K562 (cell line): ENCODE data around the gene SCGB1D4. TPM values are rescaled to one million over a fixed set of nuclear protein-coding genes. Genes with fewer than 3 reads are reported as not detected.

Source experiments
- ATAC-seq: fragments of 200-7000 bp; cut with Tn5 transposase; 3 replicates; pipeline ENCODE4 v1.9.1; 2020; ENCODE audit warnings: moderate library complexity
- BruUV-seq: library from RNA; stranded (reverse); fragments of 400-500 nt; replicated peaks from 2 replicates; lab custom pipeline; 2021; lab: Mats Ljungman, UMichigan
- CTCF ChIA-PET: fragments of 300-600 bp; formaldehyde crosslinking; extraction: SDS; loops from one replicate; lab custom pipeline; 2021; ENCODE audit warnings: low intra/inter-chr PET ratio; lab: Yijun Ruan, JAX
- POLR2A ChIA-PET: fragments of 300-600, 350-650 bp; sonication (Branson Sonifier 250); formaldehyde crosslinking; extraction: SDS; loops from one replicate; lab custom pipeline; 2021; ENCODE audit warnings: antibody characterized with exemption, inconsistent platforms; lab: Yijun Ruan, JAX
- DNase-seq, 4 experiments: peaks; one replicate each; pipeline versions ENCODE4 v3.0.0 to v3.0.0-alpha.2; 2011 to 2018; ENCODE audit warnings: low spot score in 3 of 4, mixed read lengths in 3 of 4; ENCODE audit errors: extremely low read depth in 1 of 4
- FAIRE-seq: peaks from 2 replicates; lab custom pipeline; 2011; peaks lifted over from hg19 to GRCh38; lab: Jason Lieb, UNC
- H2AFZ ChIP-seq: 2 replicates; pipeline ENCODE4 v1.6.0; 2011; ENCODE audit warnings: low read depth, low read length, control low read depth, inconsistent platforms
- H3K27ac ChIP-seq: fragments of 200-600 bp; 3 replicates; pipeline ENCODE4 v1.8.0; 2011; ENCODE audit warnings: low read depth, mild to moderate bottlenecking, control low read depth, inconsistent platforms, low read length, moderate library complexity, mixed read lengths; ENCODE audit errors: extremely low read depth
- H3K27me3 ChIP-seq, 2 experiments: fragments of 300-600 bp in 1 of 2; 2 replicates in 1 of 2; 3 replicates in 1 of 2; pipeline versions ENCODE4 v1.6.0 to v1.8.0; 2011; ENCODE audit warnings: inconsistent platforms in 2 of 2, low read length in 2 of 2, mild to moderate bottlenecking in 1 of 2, mixed read lengths in 1 of 2, moderate library complexity in 1 of 2; ENCODE audit not compliant: control insufficient read depth in 2 of 2, insufficient read depth in 2 of 2
- H3K36me3 ChIP-seq: fragments of 300-600 bp; 3 replicates; pipeline ENCODE4 v1.8.0; 2011; ENCODE audit warnings: mild to moderate bottlenecking, low read length, inconsistent platforms; ENCODE audit not compliant: control insufficient read depth, insufficient read depth
- H3K4me1 ChIP-seq, 2 experiments: fragments of 200-600 bp in 1 of 2; replicated peaks in 1 of 2; 2 replicates in 1 of 2; 3 replicates in 1 of 2; pipeline versions ENCODE4 v1.5.1 to v1.8.0; 2011; ENCODE audit warnings: inconsistent platforms in 2 of 2, low read length in 2 of 2, mild to moderate bottlenecking in 1 of 2, mixed read lengths in 1 of 2, moderate library complexity in 1 of 2; ENCODE audit not compliant: control insufficient read depth in 2 of 2, insufficient read depth in 2 of 2
- H3K4me2 ChIP-seq: 2 replicates; pipeline ENCODE4 v1.6.1; 2011; ENCODE audit warnings: low read length, control low read depth, inconsistent platforms, mixed read lengths; ENCODE audit not compliant: insufficient read depth
- H3K4me3 ChIP-seq: fragments of 200-600 bp; sonication (generic), shearing (Covaris generic); 2 replicates; pipeline ENCODE4 v1.5.1; 2016; ENCODE audit warnings: control low read depth, inconsistent platforms
- H3K79me2 ChIP-seq: fragments of 200-600 bp; 3 replicates; pipeline ENCODE4 v1.8.0; 2011; ENCODE audit warnings: low read length, inconsistent platforms; ENCODE audit not compliant: control insufficient read depth, insufficient read depth
- H3K9ac ChIP-seq, 2 experiments: 2 replicates each; pipeline versions ENCODE4 v1.6.0 to v1.6.1; 2011; ENCODE audit warnings: low read depth in 2 of 2, low read length in 2 of 2, control low read depth in 1 of 2, inconsistent platforms in 1 of 2, mild to moderate bottlenecking in 1 of 2, mixed read lengths in 1 of 2; ENCODE audit not compliant: insufficient read depth in 1 of 2
- H3K9me1 ChIP-seq: one replicate; pipeline ENCODE4 v1.6.0; 2011; ENCODE audit warnings: inconsistent platforms, mild to moderate bottlenecking, low read length, moderate library complexity; ENCODE audit not compliant: control insufficient read depth, insufficient read depth
- H3K9me3 ChIP-seq: replicated peaks from 2 replicates; pipeline ENCODE4 v1.5.1; 2011; ENCODE audit warnings: low read depth, low read length, inconsistent platforms; ENCODE audit not compliant: control insufficient read depth, insufficient read depth
- H4K20me1 ChIP-seq: replicated peaks from 2 replicates; pipeline ENCODE4 v1.6.1; 2011; ENCODE audit warnings: low read length, inconsistent platforms, mixed read lengths; ENCODE audit not compliant: control insufficient read depth, insufficient read depth
- CEBPB ChIP-seq: fragments of 450-650 bp; IDR thresholded peaks from 2 replicates; pipeline ENCODE4 v1.6.1; 2016; ENCODE audit warnings: missing genetic modification characterization, missing compliant biosample characterization
- SNAPC5 ChIP-seq: fragments of 250-450 bp; sonication (Bioruptor Pico); IDR thresholded peaks from 2 replicates; pipeline ENCODE4 v1.8.0; 2021; ENCODE audit warnings: moderate library complexity, mild to moderate bottlenecking, inconsistent platforms
- TCF7 ChIP-seq: sonication (generic); IDR thresholded peaks from 2 replicates; pipeline ENCODE4 v1.6.1; 2016; ENCODE audit warnings: antibody characterized with exemption, borderline replicate concordance
- ZNF445 ChIP-seq: fragments of 250-450 bp; sonication (Bioruptor Pico); IDR thresholded peaks from 2 replicates; pipeline ENCODE4 v1.4.0; 2020; ENCODE audit warnings: low read depth, mild to moderate bottlenecking, moderate library complexity
- WGBS: fragments of 100-300 bp; shearing (Covaris generic); methylation state at CpG from one replicate; pipeline ENCODE4 v1.1.6; 2016; ENCODE audit warnings: low coverage, mixed read lengths; ENCODE audit not compliant: insufficient coverage; ENCODE audit errors: missing lambda C conversion rate; 5-methylcytosine and 5-hydroxymethylcytosine counted together
- in situ Hi-C: fragments of 300-500 bp; cut with MboI; formaldehyde crosslinking; loops from 4 replicates; pipeline ENCODE4 v1.15.0; 2018; ENCODE audit warnings: inconsistent platforms, mixed read lengths
- intact Hi-C: fragments of 100-400 bp; cut with micrococcal nuclease; formaldehyde crosslinking; loops from 2 replicates; pipeline ENCODE4 v1.14.2; 2022
- polyA plus RNA-seq, 8 experiments: library from polyadenylated mRNA; depleted of rRNA in 4 of 8; stranded (reverse) in 5 of 8; unstranded in 3 of 8; fragments of >200 nt; fragmentation: Nextera tagmentation in 2 of 8; fragmentation: Illumina TruSeq in 1 of 8; extraction: Ambion mirVana in 2 of 8; extraction: Trizol in 1 of 8; gene quantifications; 2 replicates each; pipeline versions ENCODE4 v1.2.1 to v1.2.3, GENCODE V29; 2011 to 2014; ENCODE audit warnings: inconsistent platforms in 1 of 8, missing spikeins in 1 of 8
- total RNA-seq, 7 experiments: library from RNA; depleted of rRNA in 6 of 7; stranded (reverse); fragments of >200 nt in 6 of 7; fragmentation: Illumina TruSeq in 2 of 7; extraction: Trizol in 2 of 7; gene quantifications; 2 replicates each; pipeline versions ENCODE4 v1.2.1 to v1.2.3, GENCODE V29; 2011 to 2021; ENCODE audit warnings: low replicate concordance in 1 of 7
- TF ChIP-seq, protein P1 (sequence below): fragments of 250-450 bp; sonication (Bioruptor Pico); IDR thresholded peaks from 2 replicates; pipeline ENCODE4 v1.4.0; 2020; ENCODE audit warnings: mild to moderate bottlenecking, moderate library complexity

The SCGB1D4 gene
- total and polyA plus RNA-seq, 9 of the 15 experiments (the other 6 are each of a cell fraction or from before 2014, with no cell fraction given): not detected

- H3K9me3 ChIP-seq: no peaks in the 10 kb centered on the region
- POLR2A ChIA-PET: interaction anchor here (1.0 kb wide), 1 partner anchor 10 kb away, joined by 3 read pairs; no protein-coding TSS in a partner anchor
- BruUV-seq: no TSS peak
Measured at GRCh38 chr11:62273284-62273683, 25.6 kb downstream of the SCGB1D4 start.

More at GRCh38 chr11:62273284-62273683, 25.6 kb downstream of the SCGB1D4 start:
- no peaks in the 10 kb centered on the region for H3K79me2 ChIP-seq
- H3K4me2 ChIP-seq: no peak overlapping the region
- FAIRE-seq (no peak), ATAC-seq (peak; percentile 50; the same call in 1 of the 3 replicates)
- H3K9me1 ChIP-seq: no peaks in the 10 kb centered on the region
- H4K20me1 ChIP-seq: no peaks in the 10 kb centered on the region
- CTCF ChIA-PET: no interaction called here
- 0 out of 5 replicates have a peak, but pooled peaks cover 0 to 5% of the 10 kb centered on the region in 2 experiments for H3K4me1 ChIP-seq
- WGBS: 14% methylated on average over 5 of the region's 5 CpGs
- intact Hi-C loops: no loop called here
- no peaks in the 10 kb centered on the region for H3K36me3 ChIP-seq
- H2AFZ ChIP-seq: no peak overlapping the region
- no peak overlapping the region for H3K27ac ChIP-seq
- TF ChIP-seq SNAPC5 (CRISPR knock-in tag) (no peak), ZNF445 (no peak), CEBPB (tag) (no peak), TCF7 (no peak)
- TF ChIP-seq, protein P1, sequence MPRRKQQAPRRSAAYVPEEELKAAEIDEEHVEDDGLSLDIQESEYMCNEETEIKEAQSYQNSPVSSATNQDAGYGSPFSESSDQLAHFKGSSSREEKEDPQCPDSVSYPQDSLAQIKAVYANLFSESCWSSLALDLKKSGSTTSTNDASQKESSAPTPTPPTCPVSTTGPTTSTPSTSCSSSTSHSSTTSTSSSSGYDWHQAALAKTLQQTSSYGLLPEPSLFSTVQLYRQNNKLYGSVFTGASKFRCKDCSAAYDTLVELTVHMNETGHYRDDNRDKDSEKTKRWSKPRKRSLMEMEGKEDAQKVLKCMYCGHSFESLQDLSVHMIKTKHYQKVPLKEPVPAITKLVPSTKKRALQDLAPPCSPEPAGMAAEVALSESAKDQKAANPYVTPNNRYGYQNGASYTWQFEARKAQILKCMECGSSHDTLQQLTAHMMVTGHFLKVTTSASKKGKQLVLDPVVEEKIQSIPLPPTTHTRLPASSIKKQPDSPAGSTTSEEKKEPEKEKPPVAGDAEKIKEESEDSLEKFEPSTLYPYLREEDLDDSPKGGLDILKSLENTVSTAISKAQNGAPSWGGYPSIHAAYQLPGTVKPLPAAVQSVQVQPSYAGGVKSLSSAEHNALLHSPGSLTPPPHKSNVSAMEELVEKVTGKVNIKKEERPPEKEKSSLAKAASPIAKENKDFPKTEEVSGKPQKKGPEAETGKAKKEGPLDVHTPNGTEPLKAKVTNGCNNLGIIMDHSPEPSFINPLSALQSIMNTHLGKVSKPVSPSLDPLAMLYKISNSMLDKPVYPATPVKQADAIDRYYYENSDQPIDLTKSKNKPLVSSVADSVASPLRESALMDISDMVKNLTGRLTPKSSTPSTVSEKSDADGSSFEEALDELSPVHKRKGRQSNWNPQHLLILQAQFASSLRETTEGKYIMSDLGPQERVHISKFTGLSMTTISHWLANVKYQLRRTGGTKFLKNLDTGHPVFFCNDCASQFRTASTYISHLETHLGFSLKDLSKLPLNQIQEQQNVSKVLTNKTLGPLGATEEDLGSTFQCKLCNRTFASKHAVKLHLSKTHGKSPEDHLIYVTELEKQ: no peak
- TF ChIP-seq, all 486 proteins: peak for 0
- in situ Hi-C loops: no loop called here
- peaks cover 13 to 17% of the 10 kb centered on the region in 2 experiments; a peak in 4 of 5 replicates for H3K27me3 ChIP-seq
- H3K4me3 ChIP-seq: no peak overlapping the region
- no peak overlapping the region for H3K9ac ChIP-seq
- no peak for DNase-seq
